Fibroblast of pulmonary artery (primary cell): Measurements from ENCODE around the gene CECR2.

Experiments used
- DNase-seq: peaks from one replicate; pipeline ENCODE4 v3.0.0-alpha.2; 2010; ENCODE audit warnings: low read depth
- H3K4me3 ChIP-seq: replicated peaks from 2 replicates; pipeline ENCODE4 v1.5.1; 2011; ENCODE audit warnings: low read depth, mild to moderate bottlenecking, control low read depth, low read length, moderate library complexity
- TF ChIP-seq, protein P1 (sequence below): IDR thresholded peaks from 2 replicates; pipeline ENCODE4 v1.5.1; 2011; ENCODE audit warnings: mild to moderate bottlenecking, control low read depth, low read length, inconsistent platforms; ENCODE audit errors: missing control alignments

CECR2 gene

DNA sequence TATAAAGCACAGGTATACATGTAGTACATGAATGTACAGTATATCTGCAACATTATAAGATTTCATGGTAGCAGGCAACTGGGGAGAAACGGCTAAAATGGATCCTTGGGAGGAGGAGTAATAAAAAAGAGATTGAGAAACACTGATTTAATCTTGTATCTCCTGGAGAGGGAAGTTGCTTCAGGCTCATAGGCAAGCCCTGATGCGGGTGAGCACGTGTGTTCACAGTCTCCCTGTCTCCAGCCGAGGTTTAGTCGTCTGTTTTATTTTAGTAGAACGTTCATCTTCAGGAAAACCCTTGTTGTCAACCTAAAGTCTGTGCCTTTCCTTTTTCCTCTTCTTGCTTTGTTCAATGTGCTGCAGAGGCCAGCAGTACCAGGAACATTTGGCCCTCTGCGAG, 172.2 kb downstream of the CECR2 start:
- no peak overlapping the region for H3K4me3 ChIP-seq
- TF ChIP-seq, protein P1, sequence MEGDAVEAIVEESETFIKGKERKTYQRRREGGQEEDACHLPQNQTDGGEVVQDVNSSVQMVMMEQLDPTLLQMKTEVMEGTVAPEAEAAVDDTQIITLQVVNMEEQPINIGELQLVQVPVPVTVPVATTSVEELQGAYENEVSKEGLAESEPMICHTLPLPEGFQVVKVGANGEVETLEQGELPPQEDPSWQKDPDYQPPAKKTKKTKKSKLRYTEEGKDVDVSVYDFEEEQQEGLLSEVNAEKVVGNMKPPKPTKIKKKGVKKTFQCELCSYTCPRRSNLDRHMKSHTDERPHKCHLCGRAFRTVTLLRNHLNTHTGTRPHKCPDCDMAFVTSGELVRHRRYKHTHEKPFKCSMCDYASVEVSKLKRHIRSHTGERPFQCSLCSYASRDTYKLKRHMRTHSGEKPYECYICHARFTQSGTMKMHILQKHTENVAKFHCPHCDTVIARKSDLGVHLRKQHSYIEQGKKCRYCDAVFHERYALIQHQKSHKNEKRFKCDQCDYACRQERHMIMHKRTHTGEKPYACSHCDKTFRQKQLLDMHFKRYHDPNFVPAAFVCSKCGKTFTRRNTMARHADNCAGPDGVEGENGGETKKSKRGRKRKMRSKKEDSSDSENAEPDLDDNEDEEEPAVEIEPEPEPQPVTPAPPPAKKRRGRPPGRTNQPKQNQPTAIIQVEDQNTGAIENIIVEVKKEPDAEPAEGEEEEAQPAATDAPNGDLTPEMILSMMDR: no peak

DNA sequence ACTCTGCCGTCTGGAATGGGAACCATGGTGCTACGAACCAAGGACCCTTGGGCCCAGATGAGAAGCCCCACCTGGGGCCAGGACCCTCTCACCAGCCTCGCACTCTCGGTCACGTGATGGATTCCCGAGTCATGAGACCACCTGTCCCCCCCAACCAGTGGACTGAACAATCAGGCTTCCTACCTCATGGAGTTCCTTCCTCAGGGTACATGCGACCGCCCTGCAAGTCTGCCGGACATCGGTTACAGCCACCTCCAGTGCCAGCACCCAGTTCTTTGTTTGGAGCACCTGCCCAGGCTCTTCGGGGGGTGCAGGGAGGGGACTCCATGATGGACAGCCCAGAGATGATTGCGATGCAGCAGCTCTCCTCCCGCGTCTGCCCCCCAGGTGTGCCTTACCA, 173.2 kb downstream of the CECR2 start:
- TF ChIP-seq, protein P1: no peak
- H3K4me3 ChIP-seq: no peak overlapping the region
- DNase-seq: no peak

More for the DNA sequence above, 172.2 kb downstream of the CECR2 start:
- no peak for DNase-seq

DNA sequence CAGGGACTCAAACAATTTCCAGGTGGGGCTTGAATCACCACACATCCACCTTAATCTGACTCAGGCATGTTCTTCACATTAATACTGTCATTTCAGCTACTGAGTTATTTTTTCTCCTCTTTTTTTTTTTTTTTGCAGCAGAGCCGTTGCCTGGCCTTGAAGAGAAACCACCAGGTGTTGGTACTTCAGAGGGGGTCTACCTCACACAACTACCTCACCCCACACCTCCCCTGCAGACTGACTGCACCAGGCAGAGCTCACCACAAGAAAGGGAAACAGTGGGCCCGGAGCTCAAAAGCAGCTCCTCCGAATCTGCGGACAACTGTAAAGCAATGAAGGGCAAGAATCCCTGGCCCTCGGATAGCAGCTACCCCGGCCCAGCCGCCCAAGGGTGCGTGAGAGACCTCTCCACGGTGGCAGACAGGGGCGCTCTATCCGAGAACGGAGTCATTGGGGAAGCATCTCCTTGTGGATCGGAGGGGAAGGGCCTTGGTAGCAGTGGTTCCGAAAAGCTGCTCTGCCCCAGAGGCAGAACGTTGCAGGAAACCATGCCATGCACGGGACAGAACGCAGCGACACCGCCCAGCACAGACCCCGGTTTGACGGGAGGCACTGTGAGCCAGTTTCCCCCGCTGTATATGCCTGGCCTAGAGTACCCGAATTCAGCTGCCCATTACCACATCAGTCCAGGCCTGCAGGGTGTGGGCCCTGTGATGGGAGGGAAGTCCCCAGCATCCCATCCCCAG, 178.9 kb downstream of the CECR2 start:
- no peak for DNase-seq
- TF ChIP-seq, protein P1: no peak
- H3K4me3 ChIP-seq: no peak overlapping the region

DNA sequence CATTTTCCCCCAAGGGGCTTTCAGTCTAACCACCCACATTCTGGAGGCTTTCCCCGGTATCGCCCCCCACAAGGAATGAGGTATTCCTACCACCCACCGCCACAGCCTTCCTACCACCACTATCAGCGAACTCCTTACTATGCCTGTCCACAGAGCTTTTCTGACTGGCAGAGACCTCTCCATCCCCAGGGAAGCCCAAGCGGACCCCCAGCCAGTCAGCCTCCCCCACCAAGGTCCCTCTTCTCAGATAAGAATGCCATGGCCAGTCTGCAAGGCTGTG, 179.4 kb downstream of the CECR2 start:
- H3K4me3 ChIP-seq: no peak overlapping the region
- no peak for DNase-seq
- TF ChIP-seq, protein P1: no peak

DNA sequence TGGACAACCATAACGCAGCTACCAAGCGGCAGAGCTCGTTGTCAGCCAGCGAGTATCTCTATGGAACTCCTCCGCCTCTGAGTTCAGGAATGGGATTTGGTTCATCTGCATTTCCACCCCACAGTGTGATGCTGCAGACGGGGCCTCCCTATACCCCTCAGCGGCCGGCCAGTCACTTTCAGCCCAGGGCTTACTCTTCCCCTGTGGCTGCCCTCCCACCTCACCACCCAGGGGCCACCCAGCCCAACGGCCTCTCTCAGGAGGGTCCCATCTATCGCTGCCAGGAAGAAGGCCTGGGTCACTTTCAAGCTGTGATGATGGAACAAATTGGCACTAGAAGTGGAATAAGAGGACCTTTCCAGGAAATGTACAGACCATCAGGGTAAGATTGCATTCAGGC, 179.9 kb downstream of the CECR2 start:
- TF ChIP-seq, protein P1: no peak
- H3K4me3 ChIP-seq: no peak overlapping the region
- no peak for DNase-seq

DNA sequence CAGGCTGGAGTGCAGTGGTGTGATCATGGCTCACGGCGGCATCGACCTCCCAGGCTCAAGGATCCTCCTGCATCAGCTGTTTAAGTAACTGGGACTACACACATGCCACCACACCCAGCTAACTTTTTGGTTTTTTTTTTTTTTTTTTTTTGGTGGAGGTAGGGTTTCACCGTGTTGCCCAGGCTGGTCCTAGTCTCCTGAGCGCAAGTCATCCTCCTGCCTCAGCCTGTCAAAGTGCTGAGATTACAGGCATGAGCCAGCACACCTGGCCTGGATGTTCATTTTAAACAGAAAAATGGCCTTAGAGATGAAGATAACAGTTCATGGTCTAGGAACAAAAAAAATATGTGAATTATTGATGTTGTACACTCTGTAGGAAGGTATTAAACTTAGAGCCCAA, 180.4 kb downstream of the CECR2 start:
- TF ChIP-seq, protein P1: no peak
- no peak for DNase-seq

DNA sequence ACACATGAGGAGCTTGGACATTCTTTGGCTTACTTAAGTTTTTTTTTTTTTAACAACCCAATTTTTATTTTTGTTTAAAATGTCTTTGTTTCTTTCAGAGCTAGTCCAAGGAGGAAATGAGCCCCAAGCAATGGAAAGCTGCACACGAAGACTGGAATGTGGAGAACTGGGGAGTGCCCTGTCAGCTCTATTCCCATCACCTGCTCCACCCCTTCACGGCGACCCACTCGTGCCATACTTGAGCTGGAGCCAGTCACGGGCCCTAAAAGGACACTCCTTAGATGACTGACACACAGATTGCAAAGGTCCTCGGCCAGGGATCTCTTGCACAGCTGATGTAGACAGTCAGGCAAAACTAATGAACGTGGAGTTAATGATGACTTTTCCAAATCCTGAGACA, 183.5 kb downstream of the CECR2 start:
- no peak overlapping the region for H3K4me3 ChIP-seq
- no peak for DNase-seq
- TF ChIP-seq, protein P1: no peak

More for the DNA sequence above, 180.4 kb downstream of the CECR2 start:
- no peak overlapping the region for H3K4me3 ChIP-seq
